ENCODE results near the gene ZNF175. TPM values are rescaled to one million over a fixed set of nuclear protein-coding genes. Genes with fewer than 3 reads are reported as not detected.

Gene ZNF175
- total and polyA plus RNA-seq, 2 experiments from 2014 or later: 2.3 to 6.3 TPM

- H3K27me3 Mint-ChIP-seq (ENCODE audit: insufficient read depth, low read depth, poor library complexity): peaks cover 18% of the 10 kb centered on the region
- Histone ChIP-seq H3K36me3 (ENCODE audit: insufficient read depth) (no peaks in the 10 kb centered on the region), H2AFZ (no peak overlapping the region), H4K20me1 (replicated peaks; ENCODE audit: insufficient read depth) (no peaks in the 10 kb centered on the region), H3K4me2 (no peak overlapping the region), H3F3A (replicated peaks; ENCODE audit: low read depth) (no peaks in the 10 kb centered on the region), H3K4me1 (ENCODE audit: insufficient read depth) (no peaks in the 10 kb centered on the region; the same call in 1 of the 2 replicates), H3K27me3 (ENCODE audit: insufficient read depth) (no peaks in the 10 kb centered on the region), H3K27ac (ENCODE audit: low read depth) (no peak overlapping the region), H3K4me3 (no peak overlapping the region), H3K79me2 (replicated peaks; ENCODE audit: insufficient read depth) (no peaks in the 10 kb centered on the region), H3K9me2 (ENCODE audit: insufficient read depth) (no peaks in the 10 kb centered on the region)
- H3K27ac Mint-ChIP-seq: no peak overlapping the region
- no peak for DNase-seq (ENCODE audit: low spot score)
- TF ChIP-seq EZH2 (IDR thresholded peaks at IDR 0.05; ENCODE audit: low read depth, unreplicated experiment): no peak
- TF ChIP-seq ZNF462 (CRISPR knock-in tag; IDR thresholded peaks at IDR 0.05): no peak
- no peak for TF ChIP-seq ZNF331 (CRISPR knock-in tag; IDR thresholded peaks at IDR 0.05; ENCODE audit: low read depth)
- TF ChIP-seq POLR2AphosphoS5 (IDR thresholded peaks at IDR 0.05; ENCODE audit: low read depth): no peak
- no peak for TF ChIP-seq ETS1 (IDR thresholded peaks at IDR 0.05)
- TF ChIP-seq CTCF (conservative IDR thresholded peaks at IDR 0.05; ENCODE audit: low read depth in 2 of 2): no peak
- TF ChIP-seq STAT1 (IDR thresholded peaks at IDR 0.05; ENCODE audit: unreplicated experiment): no peak
- TF ChIP-seq JUNB (IDR thresholded peaks at IDR 0.05; ENCODE audit: unreplicated experiment): no peak
- TF ChIP-seq NANOG (IDR thresholded peaks at IDR 0.05; ENCODE audit: borderline replicate concordance): no peak
- TF ChIP-seq ZNF114 (CRISPR knock-in tag; IDR thresholded peaks at IDR 0.05): no peak
- no peak for TF ChIP-seq CREB1 (CRISPR knock-in tag; IDR thresholded peaks at IDR 0.05; ENCODE audit: low read depth)
- TF ChIP-seq REST (IDR thresholded peaks at IDR 0.05; ENCODE audit: unreplicated experiment): no peak
- no peak for TF ChIP-seq EZH2phosphoT487 (IDR thresholded peaks at IDR 0.05; ENCODE audit: unreplicated experiment)
- ATAC-seq: no peak
- H3K4me3 Mint-ChIP-seq: no peak overlapping the region
- H3K36me3 Mint-ChIP-seq (ENCODE audit: low read depth): peaks cover 23% of the 10 kb centered on the region
- no peaks in the 10 kb centered on the region for H3K4me1 Mint-ChIP-seq
- peaks cover 90% of the 10 kb centered on the region for H3K9me3 Mint-ChIP-seq
These were observed 24.3 kb upstream of the ZNF175 start for GRCh38 chr19:51546650-51547396.
